ENCODE results near the gene YY1. TPM values are rescaled to one million over a fixed set of nuclear protein-coding genes. Genes with fewer than 3 reads are reported as not detected.

The YY1 gene
- total RNA-seq, 1 experiment from 2014 or later: 83.1 TPM

DNA sequence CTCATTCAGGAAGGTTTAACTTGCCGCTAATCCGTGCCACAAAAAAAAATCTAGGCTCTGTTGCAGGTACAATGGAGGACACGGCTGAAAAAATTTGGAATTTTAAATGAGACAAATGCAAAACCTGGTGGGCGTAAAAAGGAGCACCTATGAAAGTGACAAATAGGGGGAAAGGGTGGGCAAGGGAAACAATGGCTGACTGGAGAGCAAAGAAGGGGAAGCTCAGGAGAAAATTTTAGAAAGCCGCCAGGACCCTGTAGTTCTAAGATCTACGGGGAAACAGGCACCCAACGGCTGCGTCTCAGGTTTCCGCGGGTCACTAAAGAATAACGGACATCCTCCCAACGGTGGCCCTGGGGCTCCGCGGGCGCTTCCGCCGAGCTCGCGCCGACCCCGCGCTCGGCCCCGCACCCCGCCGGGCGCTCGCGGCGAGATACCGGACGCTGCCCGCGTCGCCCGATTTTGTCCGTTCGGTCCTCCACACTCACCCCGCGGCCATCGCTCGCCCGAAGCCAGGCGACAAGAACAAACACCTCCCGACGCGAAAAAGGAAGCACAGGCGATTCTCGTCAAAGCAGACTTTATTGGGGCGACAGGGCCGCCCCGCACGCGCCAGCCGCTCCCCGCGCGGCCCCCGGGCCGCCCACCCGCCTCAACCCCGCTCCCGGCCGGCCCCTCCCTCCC is 1.1 kb upstream of the YY1 start (continued):
- TF ChIP-seq, protein P1, sequence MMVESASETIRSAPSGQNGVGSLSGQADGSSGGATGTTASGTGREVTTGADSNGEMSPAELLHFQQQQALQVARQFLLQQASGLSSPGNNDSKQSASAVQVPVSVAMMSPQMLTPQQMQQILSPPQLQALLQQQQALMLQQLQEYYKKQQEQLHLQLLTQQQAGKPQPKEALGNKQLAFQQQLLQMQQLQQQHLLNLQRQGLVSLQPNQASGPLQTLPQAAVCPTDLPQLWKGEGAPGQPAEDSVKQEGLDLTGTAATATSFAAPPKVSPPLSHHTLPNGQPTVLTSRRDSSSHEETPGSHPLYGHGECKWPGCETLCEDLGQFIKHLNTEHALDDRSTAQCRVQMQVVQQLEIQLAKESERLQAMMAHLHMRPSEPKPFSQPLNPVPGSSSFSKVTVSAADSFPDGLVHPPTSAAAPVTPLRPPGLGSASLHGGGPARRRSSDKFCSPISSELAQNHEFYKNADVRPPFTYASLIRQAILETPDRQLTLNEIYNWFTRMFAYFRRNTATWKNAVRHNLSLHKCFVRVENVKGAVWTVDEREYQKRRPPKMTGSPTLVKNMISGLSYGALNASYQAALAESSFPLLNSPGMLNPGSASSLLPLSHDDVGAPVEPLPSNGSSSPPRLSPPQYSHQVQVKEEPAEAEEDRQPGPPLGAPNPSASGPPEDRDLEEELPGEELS (CRISPR knock-in tag; IDR thresholded peaks at IDR 0.05): 0 out of 2 replicates have a peak, but pooled peaks have one; percentile 13

DNA sequence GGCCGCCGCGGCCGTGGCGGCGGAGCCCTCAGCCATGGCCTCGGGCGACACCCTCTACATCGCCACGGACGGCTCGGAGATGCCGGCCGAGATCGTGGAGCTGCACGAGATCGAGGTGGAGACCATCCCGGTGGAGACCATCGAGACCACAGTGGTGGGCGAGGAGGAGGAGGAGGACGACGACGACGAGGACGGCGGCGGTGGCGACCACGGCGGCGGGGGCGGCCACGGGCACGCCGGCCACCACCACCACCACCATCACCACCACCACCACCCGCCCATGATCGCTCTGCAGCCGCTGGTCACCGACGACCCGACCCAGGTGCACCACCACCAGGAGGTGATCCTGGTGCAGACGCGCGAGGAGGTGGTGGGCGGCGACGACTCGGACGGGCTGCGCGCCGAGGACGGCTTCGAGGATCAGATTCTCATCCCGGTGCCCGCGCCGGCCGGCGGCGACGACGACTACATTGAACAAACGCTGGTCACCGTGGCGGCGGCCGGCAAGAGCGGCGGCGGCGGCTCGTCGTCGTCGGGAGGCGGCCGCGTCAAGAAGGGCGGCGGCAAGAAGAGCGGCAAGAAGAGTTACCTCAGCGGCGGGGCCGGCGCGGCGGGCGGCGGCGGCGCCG is 381 bp downstream of the YY1 start:
- no peaks in the 10 kb centered on the region for H3K9me3 Mint-ChIP-seq
- H3K4me1 Mint-ChIP-seq: peaks cover 48% of the 10 kb centered on the region
- H3K36me3 Mint-ChIP-seq: peaks cover 20% of the 10 kb centered on the region
- CTCF ChIA-PET: no interaction called here
- H3K4me3 Mint-ChIP-seq: peak overlapping the region; percentile 71
- peak overlapping the region; percentile 57; the same call in 1 of the 2 replicates for H3K27ac Mint-ChIP-seq
- ATAC-seq (no peak), DNase-seq (ENCODE audit: low spot score) (no peak)
- TF ChIP-seq, protein P2, sequence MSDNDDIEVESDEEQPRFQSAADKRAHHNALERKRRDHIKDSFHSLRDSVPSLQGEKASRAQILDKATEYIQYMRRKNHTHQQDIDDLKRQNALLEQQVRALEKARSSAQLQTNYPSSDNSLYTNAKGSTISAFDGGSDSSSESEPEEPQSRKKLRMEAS (CRISPR knock-in tag; IDR thresholded peaks at IDR 0.05): peak; percentile 52
- 0 out of 2 replicates have a peak, but pooled peaks have one; percentile 25 for TF ChIP-seq TP53 (CRISPR knock-in tag; IDR thresholded peaks at IDR 0.05)
- TF ChIP-seq ZNF138 (CRISPR knock-in tag; conservative IDR thresholded peaks at IDR 0.05): 0 out of 2 replicates have a peak, but pooled peaks have one; percentile 29
- TF ChIP-seq ZNF219 (CRISPR knock-in tag; IDR thresholded peaks at IDR 0.05; ENCODE audit: borderline replicate concordance): peak; percentile 59; the same call in 1 of the 2 replicates
- no peak for TF ChIP-seq ZNF396 (CRISPR knock-in tag; IDR thresholded peaks at IDR 0.05; ENCODE audit: borderline replicate concordance)
- TF ChIP-seq JUN (CRISPR knock-in tag; IDR thresholded peaks at IDR 0.05): peak; percentile 63; the same call in 1 of the 2 replicates
- TF ChIP-seq, protein P3, sequence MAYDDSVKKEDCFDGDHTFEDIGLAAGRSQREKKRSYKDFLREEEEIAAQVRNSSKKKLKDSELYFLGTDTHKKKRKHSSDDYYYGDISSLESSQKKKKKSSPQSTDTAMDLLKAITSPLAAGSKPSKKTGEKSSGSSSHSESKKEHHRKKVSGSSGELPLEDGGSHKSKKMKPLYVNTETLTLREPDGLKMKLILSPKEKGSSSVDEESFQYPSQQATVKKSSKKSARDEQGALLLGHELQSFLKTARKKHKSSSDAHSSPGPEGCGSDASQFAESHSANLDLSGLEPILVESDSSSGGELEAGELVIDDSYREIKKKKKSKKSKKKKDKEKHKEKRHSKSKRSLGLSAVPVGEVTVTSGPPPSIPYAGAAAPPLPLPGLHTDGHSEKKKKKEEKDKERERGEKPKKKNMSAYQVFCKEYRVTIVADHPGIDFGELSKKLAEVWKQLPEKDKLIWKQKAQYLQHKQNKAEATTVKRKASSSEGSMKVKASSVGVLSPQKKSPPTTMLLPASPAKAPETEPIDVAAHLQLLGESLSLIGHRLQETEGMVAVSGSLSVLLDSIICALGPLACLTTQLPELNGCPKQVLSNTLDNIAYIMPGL (CRISPR knock-in tag; IDR thresholded peaks at IDR 0.05): no peak
- TF ChIP-seq TEAD1 (CRISPR knock-in tag; IDR thresholded peaks at IDR 0.05): 0 out of 2 replicates have a peak, but pooled peaks have one; percentile 23
- TF ChIP-seq, protein P4, sequence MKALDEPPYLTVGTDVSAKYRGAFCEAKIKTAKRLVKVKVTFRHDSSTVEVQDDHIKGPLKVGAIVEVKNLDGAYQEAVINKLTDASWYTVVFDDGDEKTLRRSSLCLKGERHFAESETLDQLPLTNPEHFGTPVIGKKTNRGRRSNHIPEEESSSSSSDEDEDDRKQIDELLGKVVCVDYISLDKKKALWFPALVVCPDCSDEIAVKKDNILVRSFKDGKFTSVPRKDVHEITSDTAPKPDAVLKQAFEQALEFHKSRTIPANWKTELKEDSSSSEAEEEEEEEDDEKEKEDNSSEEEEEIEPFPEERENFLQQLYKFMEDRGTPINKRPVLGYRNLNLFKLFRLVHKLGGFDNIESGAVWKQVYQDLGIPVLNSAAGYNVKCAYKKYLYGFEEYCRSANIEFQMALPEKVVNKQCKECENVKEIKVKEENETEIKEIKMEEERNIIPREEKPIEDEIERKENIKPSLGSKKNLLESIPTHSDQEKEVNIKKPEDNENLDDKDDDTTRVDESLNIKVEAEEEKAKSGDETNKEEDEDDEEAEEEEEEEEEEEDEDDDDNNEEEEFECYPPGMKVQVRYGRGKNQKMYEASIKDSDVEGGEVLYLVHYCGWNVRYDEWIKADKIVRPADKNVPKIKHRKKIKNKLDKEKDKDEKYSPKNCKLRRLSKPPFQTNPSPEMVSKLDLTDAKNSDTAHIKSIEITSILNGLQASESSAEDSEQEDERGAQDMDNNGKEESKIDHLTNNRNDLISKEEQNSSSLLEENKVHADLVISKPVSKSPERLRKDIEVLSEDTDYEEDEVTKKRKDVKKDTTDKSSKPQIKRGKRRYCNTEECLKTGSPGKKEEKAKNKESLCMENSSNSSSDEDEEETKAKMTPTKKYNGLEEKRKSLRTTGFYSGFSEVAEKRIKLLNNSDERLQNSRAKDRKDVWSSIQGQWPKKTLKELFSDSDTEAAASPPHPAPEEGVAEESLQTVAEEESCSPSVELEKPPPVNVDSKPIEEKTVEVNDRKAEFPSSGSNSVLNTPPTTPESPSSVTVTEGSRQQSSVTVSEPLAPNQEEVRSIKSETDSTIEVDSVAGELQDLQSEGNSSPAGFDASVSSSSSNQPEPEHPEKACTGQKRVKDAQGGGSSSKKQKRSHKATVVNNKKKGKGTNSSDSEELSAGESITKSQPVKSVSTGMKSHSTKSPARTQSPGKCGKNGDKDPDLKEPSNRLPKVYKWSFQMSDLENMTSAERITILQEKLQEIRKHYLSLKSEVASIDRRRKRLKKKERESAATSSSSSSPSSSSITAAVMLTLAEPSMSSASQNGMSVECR (CRISPR knock-in tag; IDR thresholded peaks at IDR 0.05; ENCODE audit: borderline replicate concordance): peak; percentile 55; the same call in 1 of the 2 replicates
- TF ChIP-seq, protein P5, sequence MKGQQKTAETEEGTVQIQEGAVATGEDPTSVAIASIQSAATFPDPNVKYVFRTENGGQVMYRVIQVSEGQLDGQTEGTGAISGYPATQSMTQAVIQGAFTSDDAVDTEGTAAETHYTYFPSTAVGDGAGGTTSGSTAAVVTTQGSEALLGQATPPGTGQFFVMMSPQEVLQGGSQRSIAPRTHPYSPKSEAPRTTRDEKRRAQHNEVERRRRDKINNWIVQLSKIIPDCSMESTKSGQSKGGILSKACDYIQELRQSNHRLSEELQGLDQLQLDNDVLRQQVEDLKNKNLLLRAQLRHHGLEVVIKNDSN (CRISPR knock-in tag; IDR thresholded peaks at IDR 0.05): no peak
- POLR2A ChIA-PET: interaction anchor here (1.6 kb wide), 1 partner anchor 24 kb away, joined by 5 read pairs; no protein-coding TSS in a partner anchor
- no peaks in the 10 kb centered on the region for H3K27me3 Mint-ChIP-seq (ENCODE audit: low read depth)
